IMR-90 (cell line): ENCODE results near the gene AHDC1. TPM values are rescaled to one million over a fixed set of nuclear protein-coding genes. Genes with fewer than 3 reads are reported as not detected.

Experiments used
- ATAC-seq: fragments of 200-7000 bp; cut with Tn5 transposase; 2 replicates; pipeline ENCODE4 v1.9.1; 2020; ENCODE audit warnings: low read depth, mild to moderate bottlenecking, moderate library complexity
- BruUV-seq: library from RNA; stranded (reverse); fragments of 400-500 nt; replicated peaks from 2 replicates; lab custom pipeline; 2021; lab: Mats Ljungman, UMichigan
- CTCF ChIA-PET: fragments of 300-600 bp; formaldehyde crosslinking; extraction: SDS; loops from one replicate; lab custom pipeline; 2021; ENCODE audit warnings: antibody characterized with exemption; lab: Yijun Ruan, JAX
- POLR2A ChIA-PET: fragments of 300-600 bp; sonication (Branson Sonifier 250); formaldehyde crosslinking; loops from one replicate; lab custom pipeline; 2022; ENCODE audit warnings: antibody characterized with exemption; ENCODE audit not compliant: unreplicated experiment; lab: Charles Lee
- DNase-seq: peaks from one replicate; pipeline ENCODE4 v3.0.0; 2013
- H2AFZ ChIP-seq: replicated peaks from 2 replicates; pipeline ENCODE3; 2013; ENCODE audit warnings: low read length, mild to moderate bottlenecking; ENCODE audit not compliant: poor library complexity
- H2AK5ac ChIP-seq: 2 replicates; pipeline ENCODE4 v1.6.1; 2013; ENCODE audit warnings: low read depth, low read length, inconsistent platforms
- H2AK9ac ChIP-seq: replicated peaks from 2 replicates; pipeline ENCODE3; 2013; ENCODE audit warnings: mild to moderate bottlenecking, low read depth, low read length, moderate library complexity; ENCODE audit not compliant: poor library complexity
- H2BK120ac ChIP-seq: 2 replicates; pipeline ENCODE4 v1.6.1; 2013; ENCODE audit warnings: low read depth, low read length, inconsistent platforms
- H2BK15ac ChIP-seq: 3 replicates; pipeline ENCODE4 v1.6.1; 2013; ENCODE audit warnings: low read depth, low read length, inconsistent platforms
- H2BK20ac ChIP-seq: 2 replicates; pipeline ENCODE4 v1.6.1; 2013; ENCODE audit warnings: low read depth, mild to moderate bottlenecking, inconsistent platforms, low read length, moderate library complexity
- H2BK5ac ChIP-seq: 2 replicates; pipeline ENCODE4 v1.6.1; 2013; ENCODE audit warnings: mild to moderate bottlenecking, low read depth, low read length, inconsistent platforms; ENCODE audit not compliant: poor library complexity, severe bottlenecking
- H3K14ac ChIP-seq: replicated peaks from 2 replicates; pipeline ENCODE4 v1.6.1; 2013; ENCODE audit warnings: low read depth, low read length, inconsistent platforms
- H3K18ac ChIP-seq: 2 replicates; pipeline ENCODE4 v1.6.1; 2013; ENCODE audit warnings: low read depth, low read length, control low read depth
- H3K23ac ChIP-seq: 2 replicates; pipeline ENCODE4 v1.6.1; 2013; ENCODE audit warnings: low read depth, low read length, inconsistent platforms
- H3K27ac ChIP-seq: 2 replicates; pipeline ENCODE4 v1.5.1; 2013; ENCODE audit warnings: mild to moderate bottlenecking, control low read depth, low read length; ENCODE audit not compliant: insufficient read depth
- H3K27me3 ChIP-seq: 2 replicates; pipeline ENCODE4 v1.6.1; 2013; ENCODE audit warnings: low read length; ENCODE audit not compliant: control insufficient read depth, insufficient read depth
- H3K36me3 ChIP-seq: 2 replicates; pipeline ENCODE4 v1.6.1; 2013; ENCODE audit warnings: low read length, mixed read lengths; ENCODE audit not compliant: control insufficient read depth, insufficient read depth
- H3K4ac ChIP-seq: 2 replicates; pipeline ENCODE4 v1.6.1; 2013; ENCODE audit warnings: low read depth, low read length, inconsistent platforms
- H3K4me1 ChIP-seq: 2 replicates; pipeline ENCODE4 v1.6.1; 2013; ENCODE audit warnings: low read length, mixed read lengths; ENCODE audit not compliant: control insufficient read depth, insufficient read depth
- H3K4me2 ChIP-seq: 2 replicates; pipeline ENCODE4 v1.6.1; 2013; ENCODE audit warnings: low read depth, mild to moderate bottlenecking, control low read depth, low read length, moderate library complexity
- H3K4me3 ChIP-seq: 2 replicates; pipeline ENCODE4 v1.5.1; 2013; ENCODE audit warnings: low read depth, mild to moderate bottlenecking, control low read depth, low read length, moderate library complexity; ENCODE audit not compliant: insufficient read depth
- H3K56ac ChIP-seq: 2 replicates; pipeline ENCODE4 v1.6.1; 2013; ENCODE audit warnings: low read length, inconsistent platforms; ENCODE audit not compliant: insufficient read depth; ENCODE audit errors: extremely low read depth
- H3K79me1 ChIP-seq, 2 experiments: 2 replicates each; pipeline ENCODE4 v1.6.1; 2013; ENCODE audit warnings: low read length in 2 of 2, inconsistent platforms in 1 of 2, low read depth in 1 of 2
- H3K9ac ChIP-seq: 2 replicates; pipeline ENCODE4 v1.6.1; 2013; ENCODE audit warnings: low read depth, low read length, control low read depth
- H3K9me1 ChIP-seq: 2 replicates; pipeline ENCODE4 v1.6.1; 2013; ENCODE audit warnings: low read length, inconsistent platforms; ENCODE audit not compliant: insufficient read depth
- H3K9me3 ChIP-seq: 2 replicates; pipeline ENCODE4 v1.6.1; 2013; ENCODE audit warnings: low read length; ENCODE audit not compliant: control insufficient read depth, insufficient read depth
- H4K20me1 ChIP-seq: 2 replicates; pipeline ENCODE4 v1.6.1; 2013; ENCODE audit warnings: low read length, inconsistent platforms; ENCODE audit not compliant: insufficient read depth
- H4K5ac ChIP-seq: 2 replicates; pipeline ENCODE4 v1.6.1; 2013; ENCODE audit warnings: mild to moderate bottlenecking, low read depth, low read length, control low read depth
- H4K8ac ChIP-seq, 2 experiments: 2 replicates each; pipeline ENCODE4 v1.6.1; 2013; ENCODE audit warnings: low read depth in 2 of 2, low read length in 2 of 2, control low read depth in 1 of 2, inconsistent platforms in 1 of 2
- H4K91ac ChIP-seq: 2 replicates; pipeline ENCODE4 v1.6.1; 2013; ENCODE audit warnings: low read depth, low read length, inconsistent platforms; ENCODE audit not compliant: insufficient read depth
- BHLHE40 ChIP-seq: fragments of 150-350 bp; IDR thresholded peaks from 2 replicates; pipeline ENCODE4 v1.6.1; 2016; ENCODE audit warnings: mild to moderate bottlenecking, low read depth, low read length
- CEBPB ChIP-seq: IDR thresholded peaks from 2 replicates; pipeline ENCODE4 v1.6.1; 2012; ENCODE audit warnings: low read depth, low read length, improper control_type of control experiment
- CHD1 ChIP-seq: IDR thresholded peaks from 2 replicates; pipeline ENCODE4 v1.6.1; 2012; ENCODE audit warnings: low read depth, low read length, improper control_type of control experiment
- ELK1 ChIP-seq: fragments of 150-350 bp; IDR thresholded peaks from 2 replicates; pipeline ENCODE4 v1.6.1; 2016; ENCODE audit warnings: low read depth, mild to moderate bottlenecking, low read length, moderate library complexity, borderline replicate concordance
- FOS ChIP-seq: fragments of 150-350 bp; IDR thresholded peaks from 2 replicates; pipeline ENCODE4 v1.6.1; 2016; ENCODE audit warnings: low read depth, low read length
- MAFK ChIP-seq: IDR thresholded peaks from 2 replicates; pipeline ENCODE4 v1.6.1; 2012; ENCODE audit warnings: low read depth, low read length, improper control_type of control experiment
- MXI1 ChIP-seq: IDR thresholded peaks from 2 replicates; pipeline ENCODE4 v1.6.1; 2012; ENCODE audit warnings: low read depth, mild to moderate bottlenecking, low read length, moderate library complexity, borderline replicate concordance
- NFE2L2 ChIP-seq: fragments of 150-350 bp; IDR thresholded peaks from 2 replicates; pipeline ENCODE4 v1.6.1; 2016; ENCODE audit warnings: low read depth, mild to moderate bottlenecking, low read length
- POLR2A ChIP-seq: IDR thresholded peaks from 2 replicates; pipeline ENCODE4 v1.6.1; 2012; ENCODE audit warnings: mild to moderate bottlenecking, low read depth, low read length
- RAD21 ChIP-seq: IDR thresholded peaks from 2 replicates; pipeline ENCODE4 v1.6.1; 2012; ENCODE audit warnings: low read length, improper control_type of control experiment
- RCOR1 ChIP-seq: IDR thresholded peaks from 2 replicates; pipeline ENCODE4 v1.6.1; 2012; ENCODE audit warnings: mild to moderate bottlenecking, low read length, improper control_type of control experiment; ENCODE audit not compliant: insufficient replicate concordance
- RFX5 ChIP-seq: IDR thresholded peaks from 2 replicates; pipeline ENCODE4 v1.8.0; 2012; ENCODE audit warnings: low read depth, mild to moderate bottlenecking, low read length, moderate library complexity
- SMC3 ChIP-seq: fragments of 150-350 bp; IDR thresholded peaks from 2 replicates; pipeline ENCODE4 v1.6.1; 2016; ENCODE audit warnings: low read depth, mild to moderate bottlenecking, antibody characterized with exemption, low read length, moderate library complexity
- USF2 ChIP-seq: fragments of 150-350 bp; IDR thresholded peaks from 2 replicates; pipeline ENCODE4 v1.6.1; 2017; ENCODE audit warnings: mild to moderate bottlenecking, antibody characterized with exemption, low read length, low read depth
- WGBS, 2 experiments: methylation state at CpG; one replicate each; pipeline versions ENCODE4 v1.1.5 to v1.1.7; 2013; ENCODE audit warnings: missing lambda C conversion rate in 2 of 2; ENCODE audit not compliant: insufficient read length in 1 of 2; ENCODE audit errors: extremely low coverage in 2 of 2; 5-methylcytosine and 5-hydroxymethylcytosine counted together
- dilution Hi-C: fragments of 300-500 bp; cut with HindIII; formaldehyde crosslinking; loops from one replicate; pipeline ENCODE4 v1.14.3; 2018; ENCODE audit warnings: low sequenced_read_pairs; ENCODE audit not compliant: unreplicated experiment
- in situ Hi-C: fragments of 300-500 bp; cut with MboI; formaldehyde crosslinking; loops from 3 replicates; pipeline ENCODE4 v1.14.3; 2019; ENCODE audit warnings: low sequenced_read_pairs, inconsistent platforms, mixed read lengths
- intact Hi-C: fragments of 100-400 bp; cut with micrococcal nuclease; formaldehyde crosslinking; loops from 2 replicates; pipeline ENCODE4 v1.10.0; 2022
- polyA plus RNA-seq, 3 experiments: library from polyadenylated mRNA; depleted of rRNA; stranded (reverse); fragments of >200 nt; gene quantifications; 2 replicates each; pipeline ENCODE4 v1.2.3, GENCODE V29; 2012; ENCODE audit warnings: low replicate concordance in 1 of 3
- total RNA-seq: library from RNA; depleted of rRNA; stranded (reverse); fragments of >200 nt; gene quantifications from 2 replicates; pipeline ENCODE4 v1.2.3, GENCODE V29; 2012

Gene AHDC1
- total and polyA plus RNA-seq, 2 of the 4 experiments (the other 2 are of a cell fraction) = 2.0 to 11.6 TPM

GRCh38 chr1:27588256-27589232, 15.4 kb downstream of the AHDC1 start (continued):
- TF ChIP-seq FOS (no peak), CHD1 (no peak), RFX5 (no peak), MAFK (no peak)

DNA sequence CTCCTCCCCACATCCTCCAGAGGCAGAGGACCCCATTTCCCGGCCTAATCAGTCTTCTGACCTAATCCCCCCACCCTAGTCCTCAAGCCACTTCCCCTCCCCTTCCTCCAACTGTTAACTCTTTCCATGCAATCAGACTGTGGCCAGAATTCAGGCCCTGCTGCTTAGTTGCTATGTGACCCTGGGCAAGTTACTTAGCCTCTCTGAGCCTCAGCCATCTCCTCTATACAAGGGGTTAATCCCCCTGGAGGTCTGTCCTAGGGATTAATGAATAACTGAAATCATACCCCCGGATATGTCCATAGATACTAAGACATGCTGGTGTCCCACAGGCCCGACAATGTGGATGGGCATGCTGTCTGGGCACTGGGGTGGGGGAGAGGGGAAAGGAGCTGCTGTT, 18.3 kb downstream of the AHDC1 start:
- no peak overlapping the region for H2BK120ac ChIP-seq
- H2BK15ac ChIP-seq = no peak overlapping the region
- no peak overlapping the region for H2AFZ ChIP-seq
- no peak overlapping the region for H2AK9ac ChIP-seq
- H2AK5ac ChIP-seq = no peak overlapping the region
- H4K91ac ChIP-seq = no peak overlapping the region
- peaks cover 26% of the 10 kb centered on the region for H3K4me1 ChIP-seq
- H3K79me1 ChIP-seq = peaks cover 51 to 94% of the 10 kb centered on the region in 2 experiments
- no peaks in the 10 kb centered on the region for H3K9me3 ChIP-seq
- H3K4me3 ChIP-seq = no peak overlapping the region
- H3K9me1 ChIP-seq = peaks cover 40% of the 10 kb centered on the region
- no peaks in the 10 kb centered on the region for H3K27me3 ChIP-seq
- no peak overlapping the region for H2BK20ac ChIP-seq
- dilution Hi-C loops (no loop called here), in situ Hi-C loops (no loop called here), intact Hi-C loops (no loop called here)
- H4K5ac ChIP-seq = no peak overlapping the region
- ChIA-PET CTCF (no interaction called here), POLR2A (no interaction called here)
- ATAC-seq = no peak
- no peak overlapping the region for H3K14ac ChIP-seq
- DNase-seq = no peak
- no peak overlapping the region for H3K18ac ChIP-seq
- 0 out of 2 replicates have a peak, but pooled peaks cover 1% of the 10 kb centered on the region for H3K36me3 ChIP-seq
- H2BK5ac ChIP-seq = no peak overlapping the region
- H3K27ac ChIP-seq = no peak overlapping the region
- no peak overlapping the region for H3K4me2 ChIP-seq
- H3K56ac ChIP-seq = no peak overlapping the region
- WGBS, 2 experiments = 57% methylated on average over 1 of the region's 3 CpGs; no CpG with 5 or more reads in 1 of the 2 experiments
- no peak overlapping the region for H3K23ac ChIP-seq
- no peak overlapping the region for H3K9ac ChIP-seq
- no peak overlapping the region for H3K4ac ChIP-seq
- no TSS peak for BruUV-seq
- no peak overlapping the region for H4K8ac ChIP-seq
- peaks cover 70% of the 10 kb centered on the region for H4K20me1 ChIP-seq
- TF ChIP-seq CHD1 = no peak
- no peak for TF ChIP-seq ELK1
- TF ChIP-seq USF2 = no peak
- TF ChIP-seq MXI1 = no peak
- no peak for TF ChIP-seq RFX5
- no peak for TF ChIP-seq CEBPB
- TF ChIP-seq NFE2L2 = no peak
- no peak for TF ChIP-seq RCOR1
- TF ChIP-seq RAD21 = no peak
- no peak for TF ChIP-seq FOS
- no peak for TF ChIP-seq POLR2A
- TF ChIP-seq SMC3 = no peak
- no peak for TF ChIP-seq BHLHE40
